HL-60/S4 treated with phorbol 12-myristate 13-acetate at 8.2 ng/mL for 4 days and 3 days (cell line): ENCODE data around the gene FAM83G.
"Not testable (repeated sequence)": the region's sequence is repeated elsewhere in the genome, so short reads cannot be mapped to it uniquely, and the experiment has no call there.

Experiments
- in situ Hi-C: fragments of 300-500 bp; cut with MboI; formaldehyde crosslinking; loops from 2 replicates; pipeline ENCODE4 v1.15.0; 2022; ENCODE audit warnings: low sequenced_read_pairs

The FAM83G gene

DNA sequence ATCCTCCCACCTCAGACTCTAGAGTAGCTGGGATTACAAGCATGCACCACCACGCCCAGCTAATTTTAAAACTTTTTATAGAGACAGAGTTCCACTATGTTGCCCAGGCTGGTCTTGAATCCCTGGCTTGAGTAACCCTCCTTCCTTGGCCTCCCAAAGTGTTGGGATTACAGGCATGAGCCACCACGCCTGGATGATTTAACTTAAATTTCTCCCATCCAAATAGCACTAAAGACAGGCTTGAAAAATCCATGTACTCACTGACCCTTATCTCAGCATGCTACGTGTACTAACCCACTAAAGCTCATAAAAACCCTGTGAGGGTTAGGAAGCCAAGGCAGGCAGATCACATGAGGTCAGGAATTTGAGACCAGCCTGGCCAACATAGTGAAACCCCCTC, 48.0 kb downstream of the FAM83G start:
- in situ Hi-C loops: no loop called here

DNA sequence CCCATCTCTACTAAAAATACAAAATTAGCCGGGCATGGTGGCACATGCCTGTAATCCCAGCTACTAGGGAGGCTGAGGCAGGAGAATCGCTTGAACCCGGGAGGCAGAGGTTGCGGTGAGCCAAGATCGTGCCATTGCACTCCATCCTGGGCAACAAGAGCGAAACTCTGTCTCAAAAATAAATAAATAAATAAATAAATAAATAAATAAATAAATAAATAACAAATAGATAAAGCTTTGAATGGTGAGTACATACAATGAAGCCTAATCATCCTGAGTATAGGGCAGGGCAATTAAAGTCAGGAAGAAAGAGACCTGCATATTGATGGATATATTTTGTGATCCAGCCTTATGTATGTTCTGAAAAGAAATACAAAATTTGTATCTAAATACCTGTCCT, 48.5 kb downstream of the FAM83G start:
- in situ Hi-C loops: not testable (repeated sequence)

- in situ Hi-C loops: no loop called here
These were observed 49.6 kb downstream of the FAM83G start for GRCh38 chr17:18955009-18955408.

DNA sequence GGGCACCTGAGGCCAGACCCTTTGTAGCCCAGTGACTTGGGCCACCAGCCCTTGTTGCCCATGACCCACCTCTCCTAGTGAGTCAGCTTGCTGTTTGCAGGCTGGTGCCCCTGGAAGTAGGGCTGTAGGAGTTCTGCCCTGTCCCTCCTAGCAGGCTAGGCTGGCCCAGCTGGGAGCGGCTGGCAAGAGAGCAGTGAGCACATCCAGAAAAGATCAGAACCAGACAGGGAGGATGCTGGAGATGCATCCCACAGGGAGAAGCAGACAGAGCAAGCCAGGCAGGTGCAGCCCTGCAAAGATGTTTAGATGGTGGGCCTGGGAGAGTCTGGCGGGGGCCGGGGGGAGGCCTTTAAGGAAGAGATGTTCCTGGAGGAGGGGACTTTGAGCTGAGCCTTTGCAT, 50.2 kb downstream of the FAM83G start:
- in situ Hi-C loops: no loop called here

DNA sequence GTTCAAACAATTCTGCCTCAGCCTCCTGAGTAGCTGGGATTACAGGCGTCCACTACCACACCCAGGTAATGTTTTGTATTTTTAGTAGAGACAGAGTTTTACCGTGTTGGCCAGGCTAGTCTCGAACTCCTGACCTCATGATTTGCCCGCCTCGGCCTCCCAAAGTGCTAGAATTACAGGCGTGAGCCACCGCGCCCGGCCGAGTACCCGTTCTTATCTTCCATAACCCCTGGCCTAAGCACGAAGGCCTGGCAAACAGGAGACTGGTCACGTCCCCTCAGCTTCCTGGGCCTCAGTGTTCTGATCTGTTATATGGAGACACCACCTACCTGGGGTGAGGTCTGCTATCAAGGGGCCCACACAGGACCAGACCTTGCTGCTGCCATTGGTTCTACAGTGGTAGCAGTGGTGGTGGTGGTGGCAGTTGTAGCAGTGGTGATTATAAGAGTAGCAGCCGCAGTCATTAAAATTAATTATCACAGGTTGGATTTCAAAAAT, 51.3 kb downstream of the FAM83G start:
- in situ Hi-C loops: no loop called here

- in situ Hi-C loops: no loop called here
These were observed 52.4 kb downstream of the FAM83G start, which contains the start of gene SLC5A10 for GRCh38 chr17:18951941-18952842. SLC5A10 (plus strand) TSS chr17:18952165; CDS start chr17:18952206, 41 bp downstream.

DNA sequence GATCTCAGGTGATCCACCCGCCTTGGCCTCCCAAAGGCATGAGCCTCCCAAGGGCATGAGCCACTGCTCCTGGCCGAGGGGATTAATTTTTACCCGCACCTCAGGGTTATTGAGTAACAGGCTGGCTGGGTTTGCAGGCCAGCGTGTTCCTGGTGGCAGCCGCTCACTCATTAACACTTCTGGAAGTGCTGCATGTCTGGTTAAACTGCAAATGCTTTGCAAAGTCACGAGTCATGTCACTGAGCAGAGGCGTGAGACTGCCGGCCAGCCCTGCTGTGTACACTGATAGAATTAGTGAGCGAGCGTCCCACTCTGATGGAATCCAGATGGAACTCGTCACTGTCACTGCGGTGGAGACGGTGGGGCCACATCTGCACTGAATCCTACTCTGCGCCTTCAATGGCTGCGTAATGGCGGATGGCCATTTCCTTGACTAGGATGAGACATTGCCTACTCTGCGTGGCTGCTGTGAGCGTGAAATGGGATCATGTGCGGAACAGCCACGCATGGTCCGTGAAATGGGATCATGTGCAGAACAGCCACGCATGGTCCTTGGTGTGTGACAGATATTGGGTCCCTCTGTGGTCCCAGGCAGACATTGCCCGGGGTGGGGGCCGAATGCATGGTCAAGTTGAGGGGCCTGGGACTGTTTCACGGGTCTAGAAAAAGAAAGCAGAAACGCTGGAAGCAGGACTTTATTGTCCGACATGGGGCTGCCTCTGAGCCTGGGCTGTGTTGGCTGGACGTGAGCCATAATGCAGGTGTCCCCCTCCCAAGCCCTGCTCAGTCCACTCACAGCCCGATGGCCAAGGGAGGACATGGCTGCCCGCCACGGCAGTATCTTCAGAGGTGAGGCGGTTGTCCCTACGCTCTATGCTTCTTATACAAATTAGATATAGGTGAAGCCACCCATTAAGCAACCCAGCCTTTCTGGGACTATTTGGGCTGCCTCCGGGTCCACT, 53.3 kb downstream of the FAM83G start:
- in situ Hi-C loops: no loop called here

DNA sequence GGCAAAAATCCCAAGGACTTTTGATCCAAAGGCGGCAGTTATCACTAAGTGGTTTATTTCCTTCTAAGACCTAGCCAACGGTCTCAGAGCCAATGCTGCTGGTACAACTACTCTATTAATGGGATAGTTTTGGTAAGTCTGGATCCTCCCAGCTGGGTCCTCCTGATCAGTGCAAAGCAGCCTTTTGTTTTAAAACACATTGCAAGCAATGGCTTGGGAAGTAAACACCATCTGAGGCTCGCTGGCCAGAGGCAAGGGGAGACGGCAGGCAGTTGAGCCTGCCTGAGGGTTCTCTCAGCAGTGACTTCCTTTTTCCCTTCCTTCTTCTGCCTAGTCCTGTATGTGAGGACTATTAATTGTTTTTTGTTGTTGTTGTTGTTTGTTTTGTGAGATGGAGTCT, 54.2 kb downstream of the FAM83G start:
- in situ Hi-C loops: no loop called here

- in situ Hi-C loops: no loop called here
These were observed 55.0 kb downstream of the FAM83G start for GRCh38 chr17:18949566-18949965.

DNA sequence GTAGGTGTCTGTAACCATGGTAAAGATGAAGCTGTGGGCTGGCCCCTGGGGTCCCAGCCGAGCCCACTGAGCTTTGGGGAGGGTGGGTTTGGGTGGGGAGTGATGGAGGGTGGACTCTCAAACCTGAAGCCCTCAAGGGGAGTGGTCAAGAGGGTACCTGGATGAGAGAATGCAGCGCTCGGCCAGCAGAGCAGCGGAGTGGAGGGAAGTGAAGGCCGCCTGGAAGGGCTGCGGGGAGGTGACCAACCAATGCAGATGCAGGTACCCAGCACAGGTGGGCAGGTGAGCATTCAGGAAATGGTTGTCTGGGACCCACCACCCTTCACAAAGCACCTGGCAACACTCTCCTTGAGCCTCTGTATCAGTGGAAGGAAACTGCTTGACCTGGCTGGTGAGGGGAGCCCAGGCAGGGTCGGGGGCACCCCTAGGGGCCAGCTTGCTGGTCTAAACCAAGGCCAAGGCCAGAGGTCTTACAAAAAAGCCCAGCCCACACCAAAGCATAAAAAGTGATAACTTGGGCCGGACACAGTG, 56.0 kb downstream of the FAM83G start:
- in situ Hi-C loops: no loop called here

- in situ Hi-C loops: no loop called here
These were observed 56.7 kb downstream of the FAM83G start for GRCh38 chr17:18947866-18948265.

GRCh38 chr17:18946536-18946935, 58.0 kb downstream of the FAM83G start:
- in situ Hi-C loops: no loop called here

DNA sequence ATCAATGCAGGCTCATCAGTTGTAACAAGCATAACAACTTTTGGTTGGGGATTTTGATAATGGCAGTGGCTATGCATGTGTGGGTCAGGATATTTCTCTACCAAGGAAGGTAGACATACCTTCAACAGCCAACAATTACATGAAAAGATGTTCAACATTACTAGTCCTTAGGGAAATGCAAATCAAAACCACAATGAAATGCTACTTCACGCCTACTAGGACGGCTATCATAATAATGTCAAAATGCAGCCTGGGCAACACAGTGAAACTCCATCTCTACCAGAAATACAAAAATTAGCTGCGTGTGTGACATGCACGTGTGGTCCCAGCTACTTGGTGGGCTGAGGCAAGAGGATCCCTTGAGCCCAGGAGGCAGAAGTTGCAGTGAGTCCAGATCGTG, 59.9 kb downstream of the FAM83G start:
- in situ Hi-C loops: no loop called here

GRCh38 chr17:18938692-18939023, 65.9 kb downstream of the FAM83G start:
- in situ Hi-C loops: no loop called here

DNA sequence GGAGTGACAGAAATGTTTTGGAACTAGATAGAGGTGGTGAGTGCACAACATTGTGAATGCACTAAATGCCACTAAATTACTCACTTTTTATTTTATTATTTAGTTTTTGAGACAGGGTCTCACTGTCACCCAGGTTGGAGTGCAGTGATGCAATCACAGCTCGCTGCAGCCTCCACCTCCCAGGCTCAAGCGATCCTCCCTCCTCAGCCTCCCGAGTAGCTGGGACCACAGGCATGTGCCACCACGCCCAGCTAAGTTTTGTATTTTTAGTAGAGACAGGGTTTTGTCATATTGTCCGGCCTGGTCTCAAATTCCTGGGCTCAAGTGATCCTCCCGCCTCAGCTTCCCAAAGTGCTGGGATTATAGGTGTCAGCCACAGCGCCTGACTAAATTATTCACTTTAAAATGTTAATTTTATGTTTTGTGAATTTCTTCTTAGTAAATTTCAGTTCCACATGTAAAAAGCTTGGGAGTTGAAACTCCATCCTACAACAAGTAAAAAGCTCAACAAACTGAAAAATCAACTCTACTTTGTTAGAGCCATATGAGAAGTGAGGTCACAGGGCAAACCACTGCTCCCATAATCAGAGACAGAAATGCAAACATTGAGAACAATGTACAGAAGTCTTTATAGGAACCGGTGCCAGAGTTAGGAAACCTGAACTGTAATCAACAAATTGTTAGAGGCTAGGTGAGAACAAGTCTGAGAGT, 66.4 kb downstream of the FAM83G start:
- in situ Hi-C loops: no loop called here

- in situ Hi-C loops: no loop called here
These were observed 71.2 kb downstream of the FAM83G start for GRCh38 chr17:18933102-18934058.

- in situ Hi-C loops: no loop called here
These were observed 72.1 kb downstream of the FAM83G start for GRCh38 chr17:18932360-18933055.

DNA sequence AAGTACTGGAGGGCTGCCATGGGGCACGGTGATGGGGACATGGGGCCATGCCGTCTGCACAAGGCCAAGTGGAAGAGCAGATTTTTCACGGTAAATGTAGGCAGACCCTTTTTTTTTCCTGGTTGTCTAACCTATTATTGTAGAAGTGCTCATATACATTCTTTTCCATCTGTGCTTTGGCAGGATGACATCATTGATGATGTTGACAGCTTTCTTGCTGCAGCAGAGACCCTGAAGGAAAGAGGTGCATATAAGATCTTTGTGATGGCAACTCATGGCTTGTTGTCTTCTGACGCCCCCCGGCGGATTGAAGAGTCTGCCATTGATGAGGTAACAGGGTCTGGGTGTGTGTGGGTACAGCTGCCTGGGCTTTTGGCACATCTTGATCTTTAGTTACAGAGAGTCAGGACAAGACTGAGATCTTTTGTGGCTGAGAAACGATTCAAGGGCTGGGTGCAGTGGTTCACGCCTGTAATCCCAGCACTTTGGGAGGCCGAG, 75.9 kb downstream of the FAM83G start:
- in situ Hi-C loops: no loop called here

- in situ Hi-C loops: no loop called here
These were observed 79.4 kb downstream of the FAM83G start for GRCh38 chr17:18925187-18925586.
